ENCODE measurements around the gene MON1B.

The MON1B gene

DNA sequence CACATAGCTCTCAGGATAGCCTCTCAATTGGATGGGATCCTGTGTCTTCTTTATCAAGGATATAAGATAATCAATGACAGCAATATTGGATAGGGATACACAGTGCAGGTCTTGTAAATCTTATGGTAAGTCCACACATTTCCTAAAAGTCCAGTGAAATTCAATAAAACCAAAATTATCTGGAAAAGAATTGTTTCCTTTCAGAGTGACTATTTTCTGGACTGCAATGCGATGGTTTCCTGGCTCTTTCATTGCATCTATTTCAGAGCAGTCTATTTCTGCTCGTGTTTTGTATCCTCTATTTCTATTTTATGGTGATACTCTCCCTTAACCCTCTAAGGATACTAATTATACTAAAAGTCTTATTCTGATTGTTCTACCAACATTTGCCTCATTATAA, 24.3 kb upstream of the MON1B start:
- H3K4me2 ChIP-seq (ENCODE audit: low read length), result no peak overlapping the region
- H3K79me2 ChIP-seq (ENCODE audit: insufficient read depth, low read length), result no peaks in the 10 kb centered on the region
- no peak overlapping the region for H3K27ac ChIP-seq (ENCODE audit: low read depth, low read length, poor library complexity, severe bottlenecking)
- no peak overlapping the region for H2AFZ ChIP-seq (ENCODE audit: low read length)
- no peak overlapping the region for H3K9ac ChIP-seq (ENCODE audit: low read length)
- H3K27me3 ChIP-seq (ENCODE audit: insufficient read depth, low read length), result no peaks in the 10 kb centered on the region
- H3K4me1 ChIP-seq (ENCODE audit: insufficient read depth, low read length, severe bottlenecking), result no peaks in the 10 kb centered on the region
- H3K4me3 ChIP-seq (ENCODE audit: low read depth, low read length, poor library complexity, severe bottlenecking), result no peak overlapping the region
- H3K36me3 ChIP-seq (ENCODE audit: insufficient read depth, low read length), result no peaks in the 10 kb centered on the region
- no peaks in the 10 kb centered on the region for H4K20me1 ChIP-seq (ENCODE audit: insufficient read depth, low read length)
- no peaks in the 10 kb centered on the region for H3K9me2 ChIP-seq (ENCODE audit: low read depth, low read length)
- TF ChIP-seq, protein P1, sequence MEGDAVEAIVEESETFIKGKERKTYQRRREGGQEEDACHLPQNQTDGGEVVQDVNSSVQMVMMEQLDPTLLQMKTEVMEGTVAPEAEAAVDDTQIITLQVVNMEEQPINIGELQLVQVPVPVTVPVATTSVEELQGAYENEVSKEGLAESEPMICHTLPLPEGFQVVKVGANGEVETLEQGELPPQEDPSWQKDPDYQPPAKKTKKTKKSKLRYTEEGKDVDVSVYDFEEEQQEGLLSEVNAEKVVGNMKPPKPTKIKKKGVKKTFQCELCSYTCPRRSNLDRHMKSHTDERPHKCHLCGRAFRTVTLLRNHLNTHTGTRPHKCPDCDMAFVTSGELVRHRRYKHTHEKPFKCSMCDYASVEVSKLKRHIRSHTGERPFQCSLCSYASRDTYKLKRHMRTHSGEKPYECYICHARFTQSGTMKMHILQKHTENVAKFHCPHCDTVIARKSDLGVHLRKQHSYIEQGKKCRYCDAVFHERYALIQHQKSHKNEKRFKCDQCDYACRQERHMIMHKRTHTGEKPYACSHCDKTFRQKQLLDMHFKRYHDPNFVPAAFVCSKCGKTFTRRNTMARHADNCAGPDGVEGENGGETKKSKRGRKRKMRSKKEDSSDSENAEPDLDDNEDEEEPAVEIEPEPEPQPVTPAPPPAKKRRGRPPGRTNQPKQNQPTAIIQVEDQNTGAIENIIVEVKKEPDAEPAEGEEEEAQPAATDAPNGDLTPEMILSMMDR (IDR thresholded peaks at IDR 0.05; ENCODE audit: low read length), result no peak
- TF ChIP-seq EZH2 (IDR thresholded peaks at IDR 0.05; ENCODE audit: borderline replicate concordance, low read length), result no peak
- no peaks in the 10 kb centered on the region for H3K9me3 ChIP-seq (ENCODE audit: low read length)
- H3F3A ChIP-seq (ENCODE audit: insufficient read depth, low read length), result no peaks in the 10 kb centered on the region

DNA sequence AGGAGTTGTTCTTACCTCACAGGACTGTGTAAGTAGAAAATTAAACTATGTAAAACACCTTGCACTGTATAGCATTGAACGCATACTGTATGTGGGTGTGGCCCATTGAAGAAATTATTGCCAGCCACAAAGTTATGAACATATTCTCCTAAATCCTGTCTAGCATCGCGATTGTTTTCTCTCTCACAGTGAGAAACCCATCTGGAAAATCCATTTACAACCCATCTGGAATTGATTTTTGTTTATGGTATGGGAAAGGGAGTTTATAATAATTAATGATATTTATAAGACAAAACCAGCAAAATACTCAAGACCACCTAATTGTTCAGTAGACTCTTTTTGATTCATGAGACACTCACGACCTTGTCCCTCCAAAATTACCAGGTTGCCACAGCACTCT, 22.1 kb upstream of the MON1B start:
- no peaks in the 10 kb centered on the region for H3F3A ChIP-seq (ENCODE audit: insufficient read depth, low read length)
- H2AFZ ChIP-seq (ENCODE audit: low read length), result no peak overlapping the region
- no peaks in the 10 kb centered on the region for H3K27me3 ChIP-seq (ENCODE audit: insufficient read depth, low read length)
- H3K9me3 ChIP-seq (ENCODE audit: low read length), result no peaks in the 10 kb centered on the region
- H3K36me3 ChIP-seq (ENCODE audit: insufficient read depth, low read length), result no peaks in the 10 kb centered on the region
- no peak overlapping the region for H3K9ac ChIP-seq (ENCODE audit: low read length)
- no peaks in the 10 kb centered on the region for H3K4me1 ChIP-seq (ENCODE audit: insufficient read depth, low read length, severe bottlenecking)
- H3K4me2 ChIP-seq (ENCODE audit: low read length), result no peak overlapping the region
- H3K9me2 ChIP-seq (ENCODE audit: low read depth, low read length), result no peaks in the 10 kb centered on the region
- H3K4me3 ChIP-seq (ENCODE audit: low read depth, low read length, poor library complexity, severe bottlenecking), result no peak overlapping the region
- TF ChIP-seq, protein P1 (IDR thresholded peaks at IDR 0.05; ENCODE audit: low read length), result no peak
- no peak for TF ChIP-seq EZH2 (IDR thresholded peaks at IDR 0.05; ENCODE audit: borderline replicate concordance, low read length)
- no peaks in the 10 kb centered on the region for H3K79me2 ChIP-seq (ENCODE audit: insufficient read depth, low read length)
- H4K20me1 ChIP-seq (ENCODE audit: insufficient read depth, low read length), result no peaks in the 10 kb centered on the region
- H3K27ac ChIP-seq (ENCODE audit: low read depth, low read length, poor library complexity, severe bottlenecking), result no peak overlapping the region

DNA sequence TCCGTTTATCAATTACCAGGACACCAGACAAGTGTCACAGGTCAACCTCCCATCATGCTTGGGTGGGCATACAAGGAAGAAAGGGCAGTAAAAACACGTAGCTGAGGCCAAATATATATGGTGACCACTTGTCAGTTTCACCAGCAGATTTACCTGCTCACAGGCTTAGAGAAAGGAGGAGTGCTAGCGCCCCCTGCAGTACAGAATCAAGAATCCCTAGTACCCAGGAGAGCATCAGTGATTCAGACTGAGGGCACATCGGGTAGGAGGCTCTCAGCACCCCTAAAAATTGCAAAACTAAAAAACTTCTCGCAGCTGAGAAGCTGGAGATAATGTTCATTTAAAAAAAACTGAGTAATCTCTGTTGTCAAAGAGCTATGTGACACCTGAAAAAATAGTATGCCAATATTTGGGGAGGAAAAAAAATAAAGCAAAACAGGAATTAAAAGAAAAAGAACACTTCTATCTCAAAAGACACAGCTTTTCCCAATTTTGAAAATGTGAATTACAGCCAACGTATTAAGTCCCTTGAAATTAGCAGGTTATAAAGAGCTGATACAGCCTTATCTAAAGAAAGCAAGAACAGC, 21.2 kb upstream of the MON1B start:
- no peak overlapping the region for H3K27ac ChIP-seq (ENCODE audit: low read depth, low read length, poor library complexity, severe bottlenecking)
- TF ChIP-seq EZH2 (IDR thresholded peaks at IDR 0.05; ENCODE audit: borderline replicate concordance, low read length), result no peak
- TF ChIP-seq, protein P1 (IDR thresholded peaks at IDR 0.05; ENCODE audit: low read length), result peak; percentile 83
- H2AFZ ChIP-seq (ENCODE audit: low read length), result no peak overlapping the region
- H3K9me2 ChIP-seq (ENCODE audit: low read depth, low read length), result no peaks in the 10 kb centered on the region
- H3K27me3 ChIP-seq (ENCODE audit: insufficient read depth, low read length), result no peaks in the 10 kb centered on the region
- no peaks in the 10 kb centered on the region for H3K4me1 ChIP-seq (ENCODE audit: insufficient read depth, low read length, severe bottlenecking)
- H3K4me3 ChIP-seq (ENCODE audit: low read depth, low read length, poor library complexity, severe bottlenecking), result no peak overlapping the region
- H3K79me2 ChIP-seq (ENCODE audit: insufficient read depth, low read length), result no peaks in the 10 kb centered on the region
- no peaks in the 10 kb centered on the region for H3K9me3 ChIP-seq (ENCODE audit: low read length)
- H3F3A ChIP-seq (ENCODE audit: insufficient read depth, low read length), result no peaks in the 10 kb centered on the region
- no peak overlapping the region for H3K9ac ChIP-seq (ENCODE audit: low read length)
- no peaks in the 10 kb centered on the region for H4K20me1 ChIP-seq (ENCODE audit: insufficient read depth, low read length)
- no peaks in the 10 kb centered on the region for H3K36me3 ChIP-seq (ENCODE audit: insufficient read depth, low read length)
- no peak overlapping the region for H3K4me2 ChIP-seq (ENCODE audit: low read length)

Measured in OCI-LY1 (cell line).